HG03139 (cell line): Measurements from ENCODE around the gene SOBP.

ENCODE experiments used
- ATAC-seq: cut with Tn5 transposase; IDR thresholded peaks from one replicate; pipeline ENCODE4 v1.9.1; 2021; ENCODE audit not compliant: unreplicated experiment

SOBP gene

DNA sequence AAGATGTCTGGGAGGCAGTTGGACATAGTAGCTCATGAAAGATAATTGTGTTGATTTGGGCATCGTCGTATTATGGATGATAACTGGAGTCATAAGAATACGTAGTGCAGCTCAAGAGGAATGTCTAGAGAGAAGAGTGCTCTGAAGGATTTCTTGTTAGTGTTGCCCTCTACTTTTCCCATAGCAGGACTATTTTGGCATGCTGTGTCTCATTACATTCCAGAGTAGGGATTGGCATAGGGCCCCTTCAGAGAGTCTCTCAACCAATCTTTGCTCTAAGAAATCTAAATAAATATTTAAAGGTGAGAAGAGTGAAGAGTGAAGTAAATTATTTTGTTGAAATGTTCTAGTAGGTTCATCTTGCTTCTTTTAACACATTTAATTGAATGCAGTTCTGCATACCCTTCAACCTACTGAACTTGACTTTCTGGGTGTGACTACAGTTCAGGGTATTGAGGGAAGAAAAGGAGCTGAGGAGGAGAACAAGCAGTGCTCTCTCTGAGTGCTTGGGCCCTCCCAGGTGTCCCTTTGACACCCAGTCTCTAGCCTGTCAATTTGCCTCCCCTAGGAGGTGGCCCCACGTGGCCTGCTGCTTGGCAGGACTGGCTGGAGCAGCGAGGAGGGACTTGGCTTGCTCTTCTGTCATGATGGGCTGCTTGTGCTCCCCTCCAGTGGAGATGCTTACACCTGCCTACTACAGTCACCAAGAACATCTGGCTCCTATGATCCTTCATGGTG, 33.3 kb downstream of the SOBP start:
- no peak for ATAC-seq

DNA sequence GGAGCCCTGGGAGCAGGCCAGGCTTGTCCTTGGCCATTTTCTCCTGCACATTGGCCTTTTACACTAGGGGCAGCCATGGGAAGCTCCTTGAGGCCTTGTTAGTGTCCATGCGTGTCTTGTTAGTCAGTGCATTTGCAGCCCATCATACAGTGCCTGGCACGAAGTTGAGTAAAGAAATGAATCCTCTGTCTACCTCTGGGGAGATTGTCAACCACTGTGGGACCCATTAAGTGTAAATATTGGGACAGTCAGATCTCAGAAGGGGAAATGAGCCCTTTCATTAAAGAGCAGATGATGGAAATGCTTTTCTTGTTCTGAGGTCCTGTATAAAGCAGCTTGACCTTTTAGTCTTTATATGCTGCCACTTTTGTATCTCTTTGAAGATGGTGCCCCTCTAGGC, 33.9 kb downstream of the SOBP start:
- no peak for ATAC-seq

DNA sequence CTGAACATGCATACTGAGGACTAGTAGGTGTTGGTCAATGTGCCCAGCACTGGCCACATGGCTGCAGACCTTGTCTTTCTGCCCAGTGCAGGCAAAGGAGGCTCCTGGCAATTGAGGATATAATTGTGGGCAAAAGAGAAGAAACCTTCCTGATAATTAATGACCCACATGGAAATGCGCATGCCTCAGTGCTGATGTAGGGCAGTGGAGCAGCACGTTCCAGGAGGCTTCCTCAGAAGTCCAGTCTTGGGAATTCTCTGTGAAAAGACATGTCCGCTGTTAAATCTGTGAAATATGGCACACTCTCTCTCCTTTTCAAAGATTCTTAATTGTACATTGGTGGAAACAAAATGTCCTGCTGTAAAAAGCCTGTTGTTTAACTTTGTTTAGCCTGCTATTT, 34.7 kb downstream of the SOBP start:
- ATAC-seq, result no peak

DNA sequence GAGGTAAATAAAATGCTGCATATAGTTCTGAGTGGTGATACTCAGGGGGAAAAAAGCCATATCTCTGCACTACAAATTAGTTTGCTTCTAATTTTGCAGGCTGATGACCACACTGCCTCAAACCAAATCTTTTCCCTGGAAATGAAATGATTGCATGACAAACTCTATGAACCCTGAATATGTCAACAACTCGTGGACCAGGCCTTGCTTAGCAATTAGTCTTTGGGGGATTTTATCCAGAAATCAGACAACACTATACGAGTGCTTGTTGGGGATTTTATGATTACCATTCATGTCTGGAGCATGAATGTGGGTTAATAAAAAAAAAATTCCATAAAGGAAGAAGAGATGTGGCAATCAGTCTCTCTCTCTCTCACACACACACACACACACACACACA, 42.0 kb downstream of the SOBP start:
- ATAC-seq, result no peak

DNA sequence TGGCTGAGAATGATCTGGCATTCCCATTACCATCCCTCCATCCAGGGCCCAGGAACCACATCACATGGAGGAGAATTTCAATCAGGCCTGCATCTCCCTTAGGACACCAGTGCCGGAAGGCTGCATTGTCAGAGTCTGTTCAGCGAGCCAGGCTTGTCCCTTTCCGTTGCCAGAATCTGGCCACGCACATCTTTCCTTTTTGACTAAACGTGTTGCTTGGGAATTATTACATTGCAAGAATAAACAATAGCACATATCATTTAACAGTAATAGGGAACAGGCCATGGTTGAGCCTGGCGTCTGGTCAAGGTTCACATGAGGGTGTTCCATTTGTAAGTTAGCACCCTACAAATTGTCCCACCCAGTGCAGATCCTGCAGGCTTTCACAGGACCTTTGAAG, 42.8 kb downstream of the SOBP start:
- ATAC-seq, result no peak

DNA sequence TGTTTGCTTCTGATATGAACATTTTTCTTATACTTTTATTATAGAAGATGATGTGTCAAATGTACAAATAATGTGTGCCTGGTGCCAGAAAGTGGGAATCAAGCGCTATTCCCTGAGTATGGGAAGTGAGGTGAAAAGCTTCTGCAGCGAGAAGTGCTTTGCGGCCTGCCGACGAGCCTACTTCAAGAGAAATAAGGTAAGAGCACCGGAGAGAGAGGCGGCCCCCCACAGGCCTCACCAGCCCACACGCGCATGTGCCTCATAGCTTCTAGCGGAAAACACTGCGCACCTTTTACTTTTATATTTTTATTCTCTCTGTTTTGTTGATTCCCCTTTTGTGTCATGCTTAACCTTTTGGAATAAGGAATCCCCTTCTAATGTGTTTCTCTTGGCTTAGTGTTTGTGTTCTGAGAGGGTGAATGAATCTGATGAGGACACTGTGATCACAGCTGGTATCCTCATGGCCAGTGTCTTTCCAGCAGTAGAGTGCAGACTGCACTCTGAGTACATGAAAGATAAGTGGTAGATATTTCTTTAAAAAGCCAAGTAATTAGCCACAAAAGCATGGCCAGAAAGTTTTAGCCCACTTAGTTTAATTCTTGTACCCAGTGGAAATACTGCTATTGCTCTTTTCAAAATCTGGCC, 43.6 kb downstream of the SOBP start:
- ATAC-seq, result no peak

DNA sequence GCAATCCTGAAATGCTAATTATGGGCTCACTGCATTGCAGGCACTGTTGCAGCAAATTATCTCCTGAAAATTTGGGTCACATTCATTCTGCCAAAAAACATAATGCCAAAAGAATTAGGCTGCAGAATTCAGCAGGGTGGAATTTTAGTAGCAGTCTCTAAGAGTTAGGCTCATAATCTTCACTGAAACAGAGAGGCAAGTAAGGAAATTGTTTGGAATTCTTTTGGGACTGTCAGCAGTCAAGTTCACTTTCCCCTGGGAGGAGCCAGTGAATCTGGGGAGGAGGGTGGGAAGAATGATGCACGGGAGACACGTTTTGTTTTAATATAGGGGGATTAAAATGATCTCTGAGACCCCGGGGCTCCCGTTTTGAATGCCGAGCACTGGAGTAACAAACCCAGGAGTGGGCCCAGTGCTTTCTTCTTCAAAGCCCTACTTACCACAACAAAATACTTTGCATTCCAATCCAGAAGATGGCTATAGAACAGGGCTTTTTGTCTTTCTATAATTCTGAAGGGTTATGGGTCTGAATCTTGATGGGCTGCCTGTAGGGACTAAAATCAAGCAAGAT, 44.7 kb downstream of the SOBP start:
- ATAC-seq, result no peak

DNA sequence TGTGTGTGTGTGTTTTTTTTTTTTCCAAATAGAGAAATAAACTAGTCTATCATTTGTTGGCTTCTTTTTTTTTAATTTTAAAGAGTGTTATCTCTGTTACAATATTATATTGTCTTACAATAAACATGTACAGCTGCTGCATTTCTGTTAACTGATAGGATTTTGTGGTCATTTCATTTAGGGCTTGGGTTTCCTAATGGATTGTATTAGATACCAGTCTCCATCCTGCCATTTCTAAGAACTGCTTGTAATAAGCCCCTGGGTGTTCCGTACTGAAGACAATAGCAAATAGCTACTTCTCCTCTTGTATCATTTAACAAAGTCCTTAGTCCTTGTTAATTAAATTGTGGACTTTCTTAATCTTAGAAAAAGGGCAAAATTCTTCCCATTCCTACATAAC, 45.7 kb downstream of the SOBP start:
- no peak for ATAC-seq

DNA sequence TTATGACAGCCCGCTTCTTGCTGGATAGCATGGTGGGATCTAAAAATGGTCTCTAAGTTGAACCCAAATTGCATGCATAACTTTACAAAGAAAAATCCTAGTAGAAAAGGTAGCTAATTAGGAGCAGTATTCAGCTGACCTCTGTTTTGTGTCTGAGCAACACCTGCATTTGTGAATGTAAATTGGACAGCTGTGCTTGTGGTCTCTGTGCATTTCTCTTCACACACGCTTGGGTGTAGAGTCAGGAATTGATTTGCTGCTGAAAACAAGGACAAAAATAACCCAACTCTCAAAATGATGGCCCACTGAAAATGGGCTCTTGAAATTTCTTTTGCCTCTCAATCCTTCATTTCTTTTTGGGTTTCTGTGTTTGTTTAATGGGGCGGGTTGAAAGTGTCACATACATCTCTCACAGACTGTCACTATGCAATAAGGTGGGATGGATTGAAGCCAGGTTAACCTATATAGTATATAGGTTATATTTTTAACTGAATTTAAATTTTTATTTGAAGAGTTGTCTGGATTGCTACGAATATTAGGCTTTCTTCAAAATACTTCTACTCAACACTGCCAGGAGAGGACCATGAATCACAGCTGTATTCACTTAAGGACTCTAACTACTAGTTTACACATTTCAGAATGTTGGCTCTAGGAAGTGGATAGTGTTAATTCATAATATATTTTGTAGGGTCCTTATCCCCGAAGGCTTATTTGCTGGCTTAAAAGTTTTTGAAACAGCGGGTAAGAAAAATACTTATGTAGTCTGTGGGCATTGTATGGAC, 46.5 kb downstream of the SOBP start:
- no peak for ATAC-seq

DNA sequence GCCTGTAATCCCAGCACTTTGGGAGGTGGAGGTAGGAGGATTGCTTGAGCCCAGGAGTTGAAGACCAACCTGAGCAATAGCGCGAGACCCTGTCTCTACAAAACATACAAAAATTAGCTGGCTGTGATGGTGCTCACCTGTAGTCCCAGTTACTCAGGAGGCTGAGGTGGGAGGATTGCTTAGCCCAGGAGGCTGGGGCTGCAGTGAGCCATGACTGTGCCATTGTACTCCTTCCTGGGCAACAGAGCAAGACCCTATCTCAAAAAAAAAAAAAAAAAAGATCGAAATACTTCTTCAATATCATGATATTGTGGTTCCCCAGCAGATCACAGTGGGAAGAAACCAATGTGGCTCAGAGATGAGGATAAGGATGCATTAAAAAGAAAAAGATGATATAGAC, 47.6 kb downstream of the SOBP start:
- no peak for ATAC-seq

DNA sequence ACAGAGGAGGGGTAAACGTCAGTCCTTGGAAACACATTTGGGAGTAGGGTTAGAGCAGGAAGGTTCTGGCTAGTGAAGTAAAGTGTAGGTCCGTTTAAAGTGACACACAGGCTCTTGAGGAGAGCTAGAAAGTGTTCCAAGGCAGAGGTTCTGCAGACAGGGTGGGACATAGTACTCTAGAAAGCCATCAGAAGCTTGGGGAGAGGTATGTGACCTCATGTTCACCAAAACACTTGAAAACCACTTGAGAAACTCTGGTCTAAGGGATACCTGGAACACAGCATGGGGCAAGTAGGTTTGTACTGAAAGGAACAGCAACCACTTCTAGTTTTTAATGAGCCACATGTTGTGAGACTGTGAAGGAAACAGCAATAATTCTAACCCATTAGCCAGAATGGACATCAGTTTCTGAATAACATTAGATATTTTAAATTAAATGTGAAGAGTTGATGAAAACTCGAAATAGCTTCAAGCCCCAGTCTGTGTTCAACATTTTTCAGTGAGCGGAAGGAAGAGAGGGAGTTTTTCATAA, 49.0 kb downstream of the SOBP start:
- ATAC-seq, result no peak

DNA sequence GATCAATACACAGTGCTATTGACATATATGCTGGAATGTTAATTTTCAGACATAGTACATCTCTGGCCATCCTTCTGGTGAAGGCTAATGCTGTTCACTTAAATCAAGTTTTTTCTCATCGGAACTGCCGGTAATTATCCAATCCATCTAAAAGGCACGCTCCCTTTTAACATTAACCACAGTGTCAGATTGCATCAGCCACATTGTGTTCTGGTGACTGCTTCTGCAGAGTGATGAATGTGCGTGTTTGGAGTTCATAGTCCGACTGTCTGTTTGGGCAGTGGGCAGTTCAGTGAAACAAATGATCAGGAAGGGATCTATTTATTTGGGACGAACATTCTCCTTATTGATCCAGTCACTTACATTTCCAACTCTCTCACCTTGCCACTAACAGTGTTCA, 49.5 kb downstream of the SOBP start:
- ATAC-seq, result no peak

DNA sequence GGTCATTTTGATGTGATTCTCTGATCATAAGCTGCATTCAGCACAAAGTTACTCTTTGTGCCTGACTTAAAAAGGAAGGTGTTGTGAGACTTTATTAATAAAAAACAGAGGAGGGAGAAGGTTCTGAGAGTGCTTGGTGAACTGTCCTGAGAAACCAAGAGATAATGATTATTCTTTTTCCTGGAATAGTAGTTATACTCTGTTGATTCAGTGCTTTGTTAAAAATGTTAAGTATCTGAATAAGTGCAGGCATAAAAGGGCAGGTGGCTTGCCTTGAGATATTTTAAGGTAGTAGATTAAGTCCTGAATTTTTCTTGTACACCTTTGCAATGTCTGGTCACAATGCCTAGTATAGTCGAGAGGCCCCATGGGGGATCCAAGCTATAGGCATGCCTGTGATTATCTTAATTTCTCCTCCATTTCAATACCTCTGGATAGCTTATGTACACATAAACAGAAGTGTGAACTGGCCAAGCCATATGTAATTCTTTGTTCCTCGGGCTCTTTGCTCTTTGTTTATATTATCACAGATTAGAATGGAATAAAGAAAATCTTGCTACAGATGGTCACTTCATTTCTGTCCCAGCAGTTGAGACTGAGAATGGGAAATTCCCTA, 50.0 kb downstream of the SOBP start:
- ATAC-seq, result no peak

DNA sequence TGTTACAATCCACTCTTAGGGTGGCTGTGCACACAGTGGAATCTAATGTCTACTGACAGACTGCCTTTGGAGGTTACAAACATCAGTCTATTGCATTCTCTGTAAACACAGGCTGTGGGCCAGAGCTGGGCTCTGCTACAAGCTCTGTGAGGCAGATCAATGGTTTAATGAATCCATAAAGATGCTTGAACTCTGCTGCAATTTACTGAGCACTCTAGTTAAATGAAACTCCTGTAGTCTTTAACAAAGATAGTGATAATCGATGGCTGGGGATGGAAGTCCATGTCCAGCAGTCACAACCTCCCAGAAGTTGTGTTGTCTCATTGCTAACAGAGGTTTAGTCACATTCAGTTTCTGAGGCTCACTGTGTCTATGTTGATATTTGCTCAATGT, 50.5 kb downstream of the SOBP start:
- ATAC-seq, result no peak

DNA sequence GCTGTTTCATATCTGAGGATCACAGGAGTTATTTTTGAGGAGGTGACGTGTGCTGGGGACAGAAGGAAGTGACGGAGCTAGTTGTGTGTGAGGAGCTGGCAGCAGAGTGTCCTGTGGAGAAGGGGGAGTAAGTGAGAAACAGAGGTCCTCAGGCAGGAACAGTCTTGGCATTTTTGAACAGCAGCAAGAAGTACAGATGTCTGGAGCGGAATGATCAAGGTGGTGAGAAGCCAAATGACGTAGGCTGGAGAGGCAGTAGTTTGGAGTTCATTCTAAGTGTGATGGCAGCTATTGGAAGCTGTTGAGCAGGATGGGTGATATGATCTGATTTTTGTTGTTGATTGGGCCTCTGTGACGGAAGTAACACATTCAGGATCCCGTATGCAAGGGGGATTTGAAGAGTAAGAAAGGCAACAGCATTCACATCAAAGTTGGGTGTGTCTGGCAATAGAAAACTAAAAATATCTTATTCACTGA, 52.3 kb downstream of the SOBP start:
- no peak for ATAC-seq

DNA sequence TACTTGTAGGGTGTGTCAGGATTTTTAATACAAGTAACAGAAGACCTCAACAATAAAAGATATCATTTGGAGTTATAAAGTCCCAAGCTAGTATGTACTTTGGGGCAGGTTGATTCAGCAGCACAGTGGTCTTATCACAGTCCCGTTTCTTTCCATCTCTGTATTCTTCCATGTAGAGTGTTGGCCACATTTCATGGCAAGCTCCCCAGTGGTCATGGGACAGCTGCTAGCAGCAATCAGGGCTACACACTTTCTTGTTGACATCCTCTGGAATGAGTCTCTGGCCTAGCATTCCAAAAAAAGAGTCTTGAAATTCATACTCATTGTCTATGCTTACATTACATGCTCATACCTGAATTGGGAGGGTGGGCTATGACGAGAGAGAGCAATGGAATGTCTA, 53.2 kb downstream of the SOBP start:
- ATAC-seq, result no peak

DNA sequence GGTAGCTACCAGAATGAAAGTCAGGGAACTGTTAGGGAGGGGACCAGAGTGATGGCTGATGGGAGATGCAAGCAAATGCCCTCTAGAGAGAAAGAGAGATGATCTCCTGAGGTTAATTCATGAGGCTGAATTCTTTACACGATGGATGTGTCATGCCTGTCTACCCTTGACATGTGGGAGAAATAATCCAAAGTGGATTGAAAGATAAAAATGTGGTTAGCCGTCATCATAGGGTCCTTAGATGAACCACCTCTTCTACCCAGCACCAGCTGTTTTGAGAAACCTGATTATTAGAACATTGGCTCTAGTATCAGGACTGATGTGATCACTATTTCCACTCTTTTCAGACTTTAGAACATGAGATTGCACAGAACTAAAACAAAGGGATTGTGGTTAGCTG, 53.6 kb downstream of the SOBP start:
- ATAC-seq, result no peak

DNA sequence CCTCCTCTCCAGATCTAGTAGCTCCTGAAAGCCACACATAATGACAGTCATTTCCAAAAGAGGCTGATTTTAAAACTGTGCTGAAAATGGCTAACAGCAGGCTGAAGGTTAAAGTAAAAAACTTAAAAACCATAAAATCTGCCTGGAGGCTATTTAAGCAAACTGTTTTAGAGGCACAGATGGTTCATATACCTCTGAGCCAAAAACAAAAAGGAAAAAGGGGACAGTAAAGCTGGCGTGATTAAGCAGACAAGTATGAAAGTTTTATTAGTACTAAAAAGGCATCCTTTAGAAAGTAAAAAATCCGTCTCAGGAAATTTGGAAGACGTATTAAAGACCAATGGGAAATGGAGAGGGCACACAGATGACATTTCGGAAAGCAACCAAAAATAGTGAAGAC, 55.8 kb downstream of the SOBP start:
- ATAC-seq, result no peak

DNA sequence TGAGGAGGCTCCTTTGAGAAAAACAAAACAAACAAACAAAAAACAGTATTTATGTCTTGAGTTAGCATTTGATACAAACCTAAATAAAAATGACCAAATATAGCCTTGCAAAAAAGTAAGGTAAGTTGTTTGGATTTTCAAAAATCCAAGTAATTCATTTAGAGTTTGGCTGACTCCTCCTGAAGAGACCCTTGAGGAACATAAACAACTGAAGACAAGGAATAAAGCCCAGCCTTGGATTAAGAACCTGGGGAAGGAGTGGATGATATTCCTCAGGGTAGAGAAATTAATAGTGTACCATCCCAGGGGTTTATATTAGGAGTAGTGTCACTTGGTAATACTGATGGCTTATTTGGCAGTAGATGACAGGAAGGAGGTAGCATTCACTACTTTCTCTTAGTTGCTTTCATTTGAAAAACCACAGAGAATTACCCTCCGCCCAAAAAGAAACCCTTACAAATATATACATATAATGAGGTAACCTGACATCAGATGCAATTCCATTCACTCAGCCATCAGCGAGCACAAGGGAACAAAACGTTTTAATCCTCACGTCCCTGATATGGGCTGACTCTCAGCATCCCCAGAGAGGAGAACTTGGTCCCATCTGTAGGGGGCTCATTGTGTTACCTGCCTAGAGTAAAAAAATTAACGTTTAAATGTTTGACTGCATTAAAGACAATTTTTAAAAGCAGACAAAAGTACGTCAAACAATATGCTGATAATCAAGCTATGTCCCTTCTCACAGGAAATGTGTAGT, 57.0 kb downstream of the SOBP start:
- no peak for ATAC-seq

DNA sequence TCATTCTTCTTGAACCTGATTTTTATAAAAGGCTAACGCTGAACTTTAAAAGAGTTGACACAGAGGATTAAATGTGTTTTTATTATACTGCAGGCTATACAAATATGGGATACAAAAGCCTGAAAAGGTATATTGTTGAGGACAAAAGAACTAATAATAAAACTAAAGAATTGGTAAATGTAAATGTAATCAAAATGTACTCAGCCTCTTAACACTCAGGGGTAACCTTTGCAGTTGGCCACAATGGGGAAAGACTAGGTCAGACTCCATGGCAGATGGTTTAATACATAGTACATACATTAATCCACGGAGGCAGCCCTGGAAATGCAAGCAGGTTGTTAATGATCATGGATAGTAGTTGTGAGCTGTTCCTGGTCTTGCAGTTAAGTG, 57.5 kb downstream of the SOBP start:
- no peak for ATAC-seq
